T1000 (cell line): ENCODE data around the gene ARMC5.

Source experiments
- DNase-seq: peaks from one replicate; lab custom pipeline; 2025; ENCODE audit warnings: mixed read lengths; lab: John Stamatoyannopoulos, UW

ARMC5 gene

GRCh38 chr16:31461201-31461920, 2.1 kb downstream of the ARMC5 start:
- DNase-seq, result no peak

DNA sequence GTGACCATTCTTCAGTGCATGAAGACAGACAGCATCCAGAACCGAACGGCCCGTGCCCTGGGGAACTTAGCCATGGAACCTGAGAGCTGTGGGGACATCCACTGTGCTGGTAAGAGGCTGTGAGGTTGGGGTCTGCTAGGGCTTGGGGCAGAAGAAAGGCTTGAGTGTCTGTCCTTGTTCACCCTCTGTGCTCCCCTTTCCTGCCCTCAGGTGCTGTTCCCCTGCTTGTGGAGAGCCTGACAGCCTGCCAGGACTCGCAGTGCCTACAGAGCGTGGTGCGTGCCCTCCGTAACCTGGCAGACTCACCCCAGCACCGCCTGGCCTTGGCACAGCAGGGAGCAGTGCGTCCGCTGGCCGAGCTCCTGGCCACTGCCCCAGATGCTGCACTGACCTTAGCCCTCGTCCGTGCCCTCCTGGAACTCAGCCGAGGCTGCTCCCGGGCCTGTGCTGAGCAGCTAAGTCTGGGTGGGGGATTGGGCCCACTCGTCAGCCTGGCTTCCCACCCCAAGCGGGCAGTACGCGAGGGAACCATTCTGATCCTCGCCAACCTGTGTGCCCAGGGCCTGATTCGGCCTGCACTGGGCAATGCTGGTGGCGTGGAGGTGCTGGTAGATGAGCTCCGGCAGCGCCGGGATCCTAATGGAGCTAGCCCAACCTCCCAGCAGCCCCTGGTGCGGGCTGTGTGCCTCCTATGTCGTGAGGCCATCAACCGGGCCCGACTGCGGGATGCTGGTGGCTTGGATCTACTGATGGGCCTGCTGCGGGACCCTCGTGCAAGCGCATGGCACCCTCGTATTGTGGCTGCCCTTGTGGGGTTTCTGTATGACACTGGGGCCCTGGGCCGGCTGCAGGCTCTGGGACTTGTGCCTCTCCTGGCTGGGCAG, 2.9 kb downstream of the ARMC5 start:
- DNase-seq, result no peak

DNA sequence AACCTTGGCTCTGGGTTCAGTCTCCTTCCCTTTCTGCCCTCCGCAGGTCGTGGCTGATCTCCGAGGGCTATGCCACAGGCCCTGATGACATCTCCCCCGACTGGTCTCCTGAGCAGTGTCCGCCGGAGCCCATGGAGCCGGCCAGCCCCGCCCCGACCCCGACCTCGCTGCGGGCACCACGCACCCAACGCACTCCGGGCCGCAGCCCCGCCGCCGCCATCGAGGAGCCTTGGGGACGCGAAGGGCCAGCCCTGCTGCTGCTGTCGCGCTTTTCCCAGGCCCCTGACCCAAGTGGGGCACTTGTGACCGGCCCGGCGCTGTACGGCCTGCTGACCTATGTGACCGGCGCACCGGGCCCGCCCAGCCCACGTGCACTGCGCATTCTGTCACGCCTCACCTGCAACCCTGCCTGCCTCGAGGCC, 5.1 kb downstream of the ARMC5 start:
- DNase-seq, result no peak

GRCh38 chr16:31464781-31465260, 5.5 kb downstream of the ARMC5 start:
- DNase-seq, result no peak

- no peak for DNase-seq
Observed at GRCh38 chr16:31465788-31466370, 6.6 kb downstream of the ARMC5 start.

- DNase-seq, result no peak
Observed at GRCh38 chr16:31466381-31466841, 7.1 kb downstream of the ARMC5 start.

DNA sequence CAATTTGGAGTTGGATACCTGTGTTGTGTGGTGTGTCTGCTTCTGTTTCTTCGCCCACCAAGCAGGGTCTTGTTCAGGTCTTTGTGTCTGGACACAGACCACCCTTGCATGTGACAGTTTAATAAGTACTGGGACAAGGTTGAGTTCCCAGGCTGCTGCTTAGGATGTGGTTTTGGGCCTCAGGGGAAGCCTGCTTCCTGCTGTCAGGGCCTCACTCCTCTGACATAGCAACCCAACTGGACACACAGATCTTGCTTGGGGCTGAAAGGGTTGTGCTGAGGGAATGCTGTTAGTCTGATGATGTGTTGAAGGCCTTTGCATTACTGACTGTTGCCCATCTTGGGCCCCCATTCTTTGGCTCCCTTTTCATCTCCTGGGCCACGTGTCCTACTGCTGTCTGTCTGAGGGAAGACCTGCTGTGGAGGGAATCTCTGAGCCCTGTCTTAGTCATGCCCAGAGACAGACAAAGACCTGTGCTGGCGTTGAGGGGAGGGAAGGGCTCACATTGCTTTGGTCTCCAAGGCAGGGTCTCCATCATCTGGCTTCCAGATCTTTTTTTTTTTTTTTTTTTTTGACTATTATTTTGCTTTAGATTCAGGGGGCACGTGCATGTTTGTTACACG, 8.0 kb downstream of the ARMC5 start:
- DNase-seq, result no peak

GRCh38 chr16:31467858-31468257, 8.6 kb downstream of the ARMC5 start:
- DNase-seq, result no peak

DNA sequence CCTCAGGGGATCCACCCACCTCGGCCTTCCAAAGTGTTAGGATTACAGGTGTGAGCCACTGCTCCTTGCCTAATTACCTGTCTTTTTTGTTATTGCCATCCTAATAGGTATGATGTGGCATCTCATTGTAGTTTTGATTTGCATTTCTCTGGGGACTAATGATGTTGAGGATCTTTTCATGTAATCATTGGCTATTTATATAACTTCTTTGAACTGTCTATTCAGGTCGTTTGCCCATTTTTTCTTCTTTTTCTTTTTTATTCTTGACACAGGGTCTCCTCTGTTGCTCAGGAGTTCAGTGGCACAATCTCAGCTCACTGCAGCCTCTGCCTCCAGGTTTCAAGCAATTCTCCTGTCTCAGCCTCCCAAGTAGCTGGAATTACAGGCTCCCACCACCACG, 11.3 kb downstream of the ARMC5 start:
- DNase-seq, result no peak

DNA sequence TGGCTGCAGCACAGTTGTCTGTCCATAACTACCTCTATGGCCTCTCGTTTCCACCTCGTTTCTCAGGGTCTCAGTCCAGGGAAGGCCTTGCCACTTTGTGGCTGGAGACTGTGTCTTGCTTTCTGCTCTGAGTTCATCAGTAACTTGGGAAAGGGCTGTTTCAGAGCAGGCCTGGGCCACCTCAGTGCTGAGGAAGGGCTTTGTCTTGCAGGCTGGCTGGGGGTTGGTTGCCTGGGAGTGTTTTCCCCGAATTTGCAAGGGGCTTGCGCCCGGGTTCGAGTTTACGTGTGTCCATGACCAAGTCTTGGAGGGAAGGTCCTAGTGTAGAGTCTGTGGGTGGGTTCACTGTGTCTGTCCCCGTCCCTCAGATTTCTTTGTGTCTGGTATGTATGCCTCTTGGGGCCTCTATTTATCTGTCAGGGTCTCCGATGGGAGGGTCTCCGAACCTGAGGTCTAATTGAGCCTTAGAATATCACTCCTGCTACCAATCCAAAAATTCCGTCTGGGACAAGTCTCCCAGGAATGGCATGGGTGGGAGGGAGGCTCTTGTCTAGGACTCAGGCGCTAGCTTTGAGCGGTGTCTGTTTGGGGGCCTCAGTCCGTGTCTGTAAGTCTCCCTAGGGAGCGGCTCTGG, 12.1 kb downstream of the ARMC5 start:
- no peak for DNase-seq

GRCh38 chr16:31471875-31472708, 12.8 kb downstream of the ARMC5 start, which contains the start of gene TGFB1I1:
TSS of gene TGFB1I1 (plus strand) at chr16:31472152. CDS start at chr16:31472189, 37 bp downstream.
- peak; percentile 41 for DNase-seq

GRCh38 chr16:31472709-31473203, 13.5 kb downstream of the ARMC5 start:
- peak; percentile 91 for DNase-seq

- DNase-seq, result no peak
Observed at GRCh38 chr16:31473264-31473984, 14.1 kb downstream of the ARMC5 start.

DNA sequence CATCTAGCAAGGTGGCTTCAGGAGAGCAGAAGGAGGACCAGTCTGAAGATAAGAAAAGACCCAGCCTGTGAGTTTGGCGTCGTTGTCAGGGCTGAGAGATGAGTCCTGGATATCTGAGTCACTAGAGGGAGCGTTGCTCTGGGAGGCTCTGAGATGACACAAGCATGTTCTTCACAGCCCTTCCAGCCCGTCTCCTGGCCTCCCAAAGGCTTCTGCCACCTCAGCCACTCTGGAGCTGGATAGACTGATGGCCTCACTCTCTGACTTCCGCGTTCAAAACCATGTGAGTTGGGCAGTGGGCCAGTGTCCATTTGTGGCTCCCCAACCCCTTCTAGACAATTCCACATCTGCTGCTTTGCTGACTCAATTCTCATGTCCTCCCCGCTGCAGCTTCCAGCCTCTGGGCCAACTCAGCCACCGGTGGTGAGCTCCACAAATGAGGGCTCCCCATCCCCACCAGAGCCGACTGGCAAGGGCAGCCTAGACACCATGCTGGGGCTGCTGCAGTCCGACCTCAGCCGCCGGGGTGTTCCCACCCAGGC, 14.9 kb downstream of the ARMC5 start:
- DNase-seq, result no peak

DNA sequence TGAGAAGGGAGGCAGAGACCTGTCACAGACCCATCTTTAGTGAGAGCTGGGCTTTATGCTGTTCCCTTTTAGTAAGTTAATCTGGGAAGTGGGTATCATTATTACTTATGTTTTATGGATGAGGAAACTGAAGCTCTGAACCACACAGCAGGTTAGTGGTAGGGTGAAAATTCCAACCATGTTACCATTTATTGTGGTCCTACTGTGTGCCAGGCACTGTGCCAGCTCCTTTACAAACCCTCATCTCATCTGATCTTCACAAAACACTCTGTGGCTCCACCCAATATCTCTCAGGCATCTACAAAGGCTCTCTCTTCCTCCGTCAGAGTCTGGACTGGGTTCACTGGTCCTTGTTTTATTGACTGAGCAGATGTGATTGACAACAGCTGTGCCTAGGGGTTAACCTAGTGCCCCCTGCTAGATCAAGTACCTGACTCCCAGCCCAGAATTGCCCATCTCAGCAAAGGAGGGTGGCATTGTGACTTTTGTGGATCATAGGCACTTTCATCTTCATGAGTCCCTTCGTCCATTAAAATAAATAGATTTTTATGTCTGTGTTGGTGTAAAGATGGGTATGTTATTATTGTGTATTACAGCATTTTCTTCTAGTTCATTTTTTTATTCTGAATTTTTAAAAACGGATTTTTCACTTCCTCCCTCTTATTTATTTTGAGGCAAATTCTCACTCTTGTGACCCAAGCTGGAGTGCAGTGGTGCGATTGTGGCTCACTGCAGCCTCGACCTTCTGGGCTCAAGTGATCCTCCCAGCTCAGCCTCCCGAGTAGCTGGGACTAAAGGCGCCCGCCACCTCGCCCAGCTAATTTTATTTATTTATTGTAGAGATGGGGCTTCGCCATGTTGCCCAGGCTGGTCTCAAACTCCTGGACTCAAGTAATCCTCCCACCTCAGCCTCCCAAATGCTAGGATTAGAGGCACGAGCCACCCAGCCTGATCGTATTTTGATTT, 15.8 kb downstream of the ARMC5 start:
- no peak for DNase-seq

GRCh38 chr16:31475946-31476302, 16.6 kb downstream of the ARMC5 start:
- DNase-seq, result no peak

GRCh38 chr16:31476303-31477219, 17.3 kb downstream of the ARMC5 start:
- no peak for DNase-seq
